K562 (cell line): ENCODE data around the gene SCNN1B. TPM values are rescaled to one million over a fixed set of nuclear protein-coding genes. Genes with fewer than 3 reads are reported as not detected.

Experiments used
- ATAC-seq: fragments of 200-7000 bp; cut with Tn5 transposase; 3 replicates; pipeline ENCODE4 v1.9.1; 2020; ENCODE audit warnings: moderate library complexity
- BruUV-seq: library from RNA; stranded (reverse); fragments of 400-500 nt; replicated peaks from 2 replicates; lab custom pipeline; 2021; lab: Mats Ljungman, UMichigan
- CTCF ChIA-PET: fragments of 300-600 bp; formaldehyde crosslinking; extraction: SDS; loops from one replicate; lab custom pipeline; 2021; ENCODE audit warnings: low intra/inter-chr PET ratio; lab: Yijun Ruan, JAX
- POLR2A ChIA-PET: fragments of 300-600, 350-650 bp; sonication (Branson Sonifier 250); formaldehyde crosslinking; extraction: SDS; loops from one replicate; lab custom pipeline; 2021; ENCODE audit warnings: antibody characterized with exemption, inconsistent platforms; lab: Yijun Ruan, JAX
- DNase-seq, 4 experiments: peaks; one replicate each; pipeline versions ENCODE4 v3.0.0 to v3.0.0-alpha.2; 2011 to 2018; ENCODE audit warnings: low spot score in 3 of 4, mixed read lengths in 3 of 4; ENCODE audit errors: extremely low read depth in 1 of 4
- FAIRE-seq: peaks from 2 replicates; lab custom pipeline; 2011; peaks lifted over from hg19 to GRCh38; lab: Jason Lieb, UNC
- H2AFZ ChIP-seq: 2 replicates; pipeline ENCODE4 v1.6.0; 2011; ENCODE audit warnings: low read depth, low read length, control low read depth, inconsistent platforms
- H3K27ac ChIP-seq: fragments of 200-600 bp; 3 replicates; pipeline ENCODE4 v1.8.0; 2011; ENCODE audit warnings: low read depth, mild to moderate bottlenecking, control low read depth, inconsistent platforms, low read length, moderate library complexity, mixed read lengths; ENCODE audit errors: extremely low read depth
- H3K27me3 ChIP-seq, 2 experiments: fragments of 300-600 bp in 1 of 2; 2 replicates in 1 of 2; 3 replicates in 1 of 2; pipeline versions ENCODE4 v1.6.0 to v1.8.0; 2011; ENCODE audit warnings: inconsistent platforms in 2 of 2, low read length in 2 of 2, mild to moderate bottlenecking in 1 of 2, mixed read lengths in 1 of 2, moderate library complexity in 1 of 2; ENCODE audit not compliant: control insufficient read depth in 2 of 2, insufficient read depth in 2 of 2
- H3K36me3 ChIP-seq: fragments of 300-600 bp; 3 replicates; pipeline ENCODE4 v1.8.0; 2011; ENCODE audit warnings: mild to moderate bottlenecking, low read length, inconsistent platforms; ENCODE audit not compliant: control insufficient read depth, insufficient read depth
- H3K4me1 ChIP-seq, 2 experiments: fragments of 200-600 bp in 1 of 2; replicated peaks in 1 of 2; 2 replicates in 1 of 2; 3 replicates in 1 of 2; pipeline versions ENCODE4 v1.5.1 to v1.8.0; 2011; ENCODE audit warnings: inconsistent platforms in 2 of 2, low read length in 2 of 2, mild to moderate bottlenecking in 1 of 2, mixed read lengths in 1 of 2, moderate library complexity in 1 of 2; ENCODE audit not compliant: control insufficient read depth in 2 of 2, insufficient read depth in 2 of 2
- H3K4me2 ChIP-seq: 2 replicates; pipeline ENCODE4 v1.6.1; 2011; ENCODE audit warnings: low read length, control low read depth, inconsistent platforms, mixed read lengths; ENCODE audit not compliant: insufficient read depth
- H3K4me3 ChIP-seq: fragments of 200-600 bp; sonication (generic), shearing (Covaris generic); 2 replicates; pipeline ENCODE4 v1.5.1; 2016; ENCODE audit warnings: control low read depth, inconsistent platforms
- H3K79me2 ChIP-seq: fragments of 200-600 bp; 3 replicates; pipeline ENCODE4 v1.8.0; 2011; ENCODE audit warnings: low read length, inconsistent platforms; ENCODE audit not compliant: control insufficient read depth, insufficient read depth
- H3K9ac ChIP-seq, 2 experiments: 2 replicates each; pipeline versions ENCODE4 v1.6.0 to v1.6.1; 2011; ENCODE audit warnings: low read depth in 2 of 2, low read length in 2 of 2, control low read depth in 1 of 2, inconsistent platforms in 1 of 2, mild to moderate bottlenecking in 1 of 2, mixed read lengths in 1 of 2; ENCODE audit not compliant: insufficient read depth in 1 of 2
- H3K9me1 ChIP-seq: one replicate; pipeline ENCODE4 v1.6.0; 2011; ENCODE audit warnings: inconsistent platforms, mild to moderate bottlenecking, low read length, moderate library complexity; ENCODE audit not compliant: control insufficient read depth, insufficient read depth
- H3K9me3 ChIP-seq: replicated peaks from 2 replicates; pipeline ENCODE4 v1.5.1; 2011; ENCODE audit warnings: low read depth, low read length, inconsistent platforms; ENCODE audit not compliant: control insufficient read depth, insufficient read depth
- H4K20me1 ChIP-seq: replicated peaks from 2 replicates; pipeline ENCODE4 v1.6.1; 2011; ENCODE audit warnings: low read length, inconsistent platforms, mixed read lengths; ENCODE audit not compliant: control insufficient read depth, insufficient read depth
- GTF3C2 ChIP-seq: IDR thresholded peaks from 3 replicates; pipeline ENCODE4 v1.6.1; 2011; ENCODE audit warnings: borderline replicate concordance, mild to moderate bottlenecking, moderate library complexity; ENCODE audit not compliant: insufficient read length; ENCODE audit errors: extremely low read depth
- RBM25 ChIP-seq: fragments of 200-400 bp; formaldehyde crosslinking; IDR thresholded peaks from 2 replicates; pipeline ENCODE4 v1.6.1; 2018; ENCODE audit warnings: low read length, low read depth, moderate library complexity; ENCODE audit not compliant: severe bottlenecking
- SMARCE1 ChIP-seq: fragments of 450-650 bp; IDR thresholded peaks from 2 replicates; pipeline ENCODE4 v1.7.1; 2016; ENCODE audit warnings: mild to moderate bottlenecking
- ZNF57 ChIP-seq: fragments of 450-650 bp; formaldehyde crosslinking; IDR thresholded peaks from 2 replicates; pipeline ENCODE4 v1.4.0; 2020; ENCODE audit warnings: mild to moderate bottlenecking, moderate library complexity
- WGBS: fragments of 100-300 bp; shearing (Covaris generic); methylation state at CpG from one replicate; pipeline ENCODE4 v1.1.6; 2016; ENCODE audit warnings: low coverage, mixed read lengths; ENCODE audit not compliant: insufficient coverage; ENCODE audit errors: missing lambda C conversion rate; 5-methylcytosine and 5-hydroxymethylcytosine counted together
- in situ Hi-C: fragments of 300-500 bp; cut with MboI; formaldehyde crosslinking; loops from 4 replicates; pipeline ENCODE4 v1.15.0; 2018; ENCODE audit warnings: inconsistent platforms, mixed read lengths
- intact Hi-C: fragments of 100-400 bp; cut with micrococcal nuclease; formaldehyde crosslinking; loops from 2 replicates; pipeline ENCODE4 v1.14.2; 2022
- polyA plus RNA-seq, 8 experiments: library from polyadenylated mRNA; depleted of rRNA in 4 of 8; stranded (reverse) in 5 of 8; unstranded in 3 of 8; fragments of >200 nt; fragmentation: Nextera tagmentation in 2 of 8; fragmentation: Illumina TruSeq in 1 of 8; extraction: Ambion mirVana in 2 of 8; extraction: Trizol in 1 of 8; gene quantifications; 2 replicates each; pipeline versions ENCODE4 v1.2.1 to v1.2.3, GENCODE V29; 2011 to 2014; ENCODE audit warnings: inconsistent platforms in 1 of 8, missing spikeins in 1 of 8
- total RNA-seq, 7 experiments: library from RNA; depleted of rRNA in 6 of 7; stranded (reverse); fragments of >200 nt in 6 of 7; fragmentation: Illumina TruSeq in 2 of 7; extraction: Trizol in 2 of 7; gene quantifications; 2 replicates each; pipeline versions ENCODE4 v1.2.1 to v1.2.3, GENCODE V29; 2011 to 2021; ENCODE audit warnings: low replicate concordance in 1 of 7
- TF ChIP-seq, protein P1 (sequence below): sonication (generic); formaldehyde crosslinking; IDR thresholded peaks from 2 replicates; pipeline ENCODE4 v1.8.0; 2022; ENCODE audit warnings: mild to moderate bottlenecking, missing genetic modification reagents, borderline replicate concordance

The SCNN1B gene
- total and polyA plus RNA-seq, 9 of the 15 experiments (the other 6 are each of a cell fraction or from before 2014, with no cell fraction given), result not detected

DNA sequence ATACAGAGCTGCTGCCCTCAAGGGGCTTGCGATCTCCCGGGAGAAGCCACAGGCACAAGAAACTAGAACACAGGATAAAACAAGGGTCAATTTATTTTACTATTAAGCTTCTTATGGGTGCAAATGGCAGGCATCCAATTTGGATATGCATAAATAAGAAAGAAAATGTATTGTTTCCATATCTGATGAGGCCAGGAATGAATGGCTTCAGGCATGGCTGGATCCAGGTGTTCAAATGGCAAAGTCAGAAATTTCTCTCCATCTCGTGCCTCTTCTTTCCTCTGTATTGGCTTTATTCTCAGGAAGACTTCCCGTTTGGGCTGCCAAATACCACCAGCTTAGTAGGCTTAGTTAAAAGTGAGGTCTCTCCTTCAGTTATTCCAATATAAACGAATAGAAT lies 43.1 kb downstream of the SCNN1B start:
- Histone ChIP-seq H3K4me3 (no peak overlapping the region), H3K9me1 (no peaks in the 10 kb centered on the region), H3K4me2 (no peak overlapping the region), H2AFZ (no peak overlapping the region), H3K4me1 (peaks cover 0 to 4% of the 10 kb centered on the region in 2 experiments; a peak in 1 of 5 replicates), H3K27ac (no peak overlapping the region), H3K27me3 (peaks cover 10 to 27% of the 10 kb centered on the region in 2 experiments; a peak in 4 of 5 replicates), H3K9me3 (no peaks in the 10 kb centered on the region), H3K9ac (no peak overlapping the region), H3K79me2 (no peaks in the 10 kb centered on the region), H3K36me3 (no peaks in the 10 kb centered on the region), H4K20me1 (no peaks in the 10 kb centered on the region)
- ATAC-seq (no peak), DNase-seq (no peak), FAIRE-seq (no peak)
- WGBS, result 0% methylated on average over 5 of the region's 5 CpGs
- POLR2A ChIA-PET, result no interaction called here
- in situ Hi-C loops (no loop called here), intact Hi-C loops (no loop called here)
- TF ChIP-seq RBM25 (peak; percentile 7), ZNF57 (no peak), GTF3C2 (no peak), SMARCE1 (no peak)
- TF ChIP-seq, protein P1, sequence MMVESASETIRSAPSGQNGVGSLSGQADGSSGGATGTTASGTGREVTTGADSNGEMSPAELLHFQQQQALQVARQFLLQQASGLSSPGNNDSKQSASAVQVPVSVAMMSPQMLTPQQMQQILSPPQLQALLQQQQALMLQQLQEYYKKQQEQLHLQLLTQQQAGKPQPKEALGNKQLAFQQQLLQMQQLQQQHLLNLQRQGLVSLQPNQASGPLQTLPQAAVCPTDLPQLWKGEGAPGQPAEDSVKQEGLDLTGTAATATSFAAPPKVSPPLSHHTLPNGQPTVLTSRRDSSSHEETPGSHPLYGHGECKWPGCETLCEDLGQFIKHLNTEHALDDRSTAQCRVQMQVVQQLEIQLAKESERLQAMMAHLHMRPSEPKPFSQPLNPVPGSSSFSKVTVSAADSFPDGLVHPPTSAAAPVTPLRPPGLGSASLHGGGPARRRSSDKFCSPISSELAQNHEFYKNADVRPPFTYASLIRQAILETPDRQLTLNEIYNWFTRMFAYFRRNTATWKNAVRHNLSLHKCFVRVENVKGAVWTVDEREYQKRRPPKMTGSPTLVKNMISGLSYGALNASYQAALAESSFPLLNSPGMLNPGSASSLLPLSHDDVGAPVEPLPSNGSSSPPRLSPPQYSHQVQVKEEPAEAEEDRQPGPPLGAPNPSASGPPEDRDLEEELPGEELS (CRISPR knock-in tag), result no peak
- CTCF ChIA-PET, result no interaction called here
- BruUV-seq, result no TSS peak
